Heart left ventricle (tissue), 13 donors: Measurements from ENCODE around the gene ZBTB12.

ENCODE experiments used
- CTCF ChIP-seq, 12 donors: fragments of 200-600 bp; sonication (generic) in 4 of 12; IDR thresholded peaks; one replicate each; pipeline versions ENCODE4 v1.5.0 to v1.8.0; 2018 to 2022; ENCODE audit warnings: antibody characterized with exemption in 12 of 12, mild to moderate bottlenecking in 5 of 12
- POLR2A ChIP-seq, 2 donors: fragments of 450-650 bp; IDR thresholded peaks; one replicate each; pipeline ENCODE4 v1.6.1; 2017; ENCODE audit warnings: antibody characterized with exemption in 2 of 2, mild to moderate bottlenecking in 2 of 2, moderate library complexity in 2 of 2
- donor health status: ischemic (EF 13 %, LVEDD 7.1; RV severe dilation, severe dysfunction).
- donor health status: DM: no; HTN: yes; CAD: no.
- donor health status: DM: no; HTN: no; CAD: no.
- donor health status: ischemic (EF 25% LVEDD 6.9; RV normal size, moderate dysfunction).
- donor health status: ischemic (EF 25% LVEDD 5.7; RV mildly dilated, moderate dysfunction).
- donor health status: ischemic (EF 35%, LVEDD 5.7; RV mildly dilated, moderate dysfunction).
- donor health status: nonischemic (EF 11% LVEDD 7.7; RV severe dilation, severe dysfunction).
- donor health status: DM: yes; HTN: yes; CAD: no.
- donor health status: PGD.
- donor health status: ischemic (EF 29% LVEDD 5.4; RV normal size, mild dysfunction).
- donor health status: nonischemic (EF 23%, LVEDD 6.1; RV moderate dilation, normal function).

- no peak for TF ChIP-seq CTCF (IDR thresholded peaks at IDR 0.05)
- no peak for TF ChIP-seq POLR2A (IDR thresholded peaks at IDR 0.05)
These were observed 33.1 kb upstream of the ZBTB12 start for GRCh38 chr6:31935021-31935420.
